ENCODE measurements around the gene TBC1D22A. TPM values are rescaled to one million over a fixed set of nuclear protein-coding genes. Genes with fewer than 3 reads are reported as not detected.

TBC1D22A gene
- total RNA-seq, 2 donors from 2014 or later: 28.9 to 31.3 TPM

DNA sequence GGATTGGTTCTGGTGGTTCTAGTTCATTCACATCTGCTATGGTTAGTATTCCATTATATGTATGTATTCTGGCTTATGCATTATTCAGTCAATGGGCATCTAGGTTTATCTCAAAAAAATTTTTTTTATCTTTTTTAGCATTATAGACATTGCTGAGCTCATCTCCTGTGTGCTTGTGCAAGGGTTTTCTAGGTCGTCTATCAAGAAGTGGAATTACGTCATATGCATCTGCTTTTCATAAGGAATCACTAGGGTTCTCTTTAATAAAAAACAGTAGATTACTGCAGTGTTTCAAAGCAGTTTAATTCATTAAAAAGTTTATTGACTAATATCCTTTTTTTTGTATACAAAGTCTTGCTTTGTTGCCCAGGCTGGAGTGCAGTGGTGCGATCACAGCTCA lies 21.3 kb downstream of the TBC1D22A start:
- H3K4me1 ChIP-seq (ENCODE audit: control insufficient read depth in 1 of 2, low read depth in 2 of 2): no peaks in the 10 kb centered on the region
- H3K9me3 ChIP-seq: no peaks in the 10 kb centered on the region
- ATAC-seq (ENCODE audit: insufficient number of reproducible peaks, low FRiP score, low read depth) (no peak), DNase-seq (ENCODE audit: low spot score) (no peak)
- no peak overlapping the region for H3K27ac ChIP-seq
- H3K27me3 ChIP-seq (replicated peaks; ENCODE audit: insufficient read depth): no peaks in the 10 kb centered on the region
- no peaks in the 10 kb centered on the region for H3K36me3 ChIP-seq
- H3K4me3 ChIP-seq: no peak overlapping the region
- TF ChIP-seq, protein P1, sequence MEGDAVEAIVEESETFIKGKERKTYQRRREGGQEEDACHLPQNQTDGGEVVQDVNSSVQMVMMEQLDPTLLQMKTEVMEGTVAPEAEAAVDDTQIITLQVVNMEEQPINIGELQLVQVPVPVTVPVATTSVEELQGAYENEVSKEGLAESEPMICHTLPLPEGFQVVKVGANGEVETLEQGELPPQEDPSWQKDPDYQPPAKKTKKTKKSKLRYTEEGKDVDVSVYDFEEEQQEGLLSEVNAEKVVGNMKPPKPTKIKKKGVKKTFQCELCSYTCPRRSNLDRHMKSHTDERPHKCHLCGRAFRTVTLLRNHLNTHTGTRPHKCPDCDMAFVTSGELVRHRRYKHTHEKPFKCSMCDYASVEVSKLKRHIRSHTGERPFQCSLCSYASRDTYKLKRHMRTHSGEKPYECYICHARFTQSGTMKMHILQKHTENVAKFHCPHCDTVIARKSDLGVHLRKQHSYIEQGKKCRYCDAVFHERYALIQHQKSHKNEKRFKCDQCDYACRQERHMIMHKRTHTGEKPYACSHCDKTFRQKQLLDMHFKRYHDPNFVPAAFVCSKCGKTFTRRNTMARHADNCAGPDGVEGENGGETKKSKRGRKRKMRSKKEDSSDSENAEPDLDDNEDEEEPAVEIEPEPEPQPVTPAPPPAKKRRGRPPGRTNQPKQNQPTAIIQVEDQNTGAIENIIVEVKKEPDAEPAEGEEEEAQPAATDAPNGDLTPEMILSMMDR (IDR thresholded peaks at IDR 0.05): no peak

DNA sequence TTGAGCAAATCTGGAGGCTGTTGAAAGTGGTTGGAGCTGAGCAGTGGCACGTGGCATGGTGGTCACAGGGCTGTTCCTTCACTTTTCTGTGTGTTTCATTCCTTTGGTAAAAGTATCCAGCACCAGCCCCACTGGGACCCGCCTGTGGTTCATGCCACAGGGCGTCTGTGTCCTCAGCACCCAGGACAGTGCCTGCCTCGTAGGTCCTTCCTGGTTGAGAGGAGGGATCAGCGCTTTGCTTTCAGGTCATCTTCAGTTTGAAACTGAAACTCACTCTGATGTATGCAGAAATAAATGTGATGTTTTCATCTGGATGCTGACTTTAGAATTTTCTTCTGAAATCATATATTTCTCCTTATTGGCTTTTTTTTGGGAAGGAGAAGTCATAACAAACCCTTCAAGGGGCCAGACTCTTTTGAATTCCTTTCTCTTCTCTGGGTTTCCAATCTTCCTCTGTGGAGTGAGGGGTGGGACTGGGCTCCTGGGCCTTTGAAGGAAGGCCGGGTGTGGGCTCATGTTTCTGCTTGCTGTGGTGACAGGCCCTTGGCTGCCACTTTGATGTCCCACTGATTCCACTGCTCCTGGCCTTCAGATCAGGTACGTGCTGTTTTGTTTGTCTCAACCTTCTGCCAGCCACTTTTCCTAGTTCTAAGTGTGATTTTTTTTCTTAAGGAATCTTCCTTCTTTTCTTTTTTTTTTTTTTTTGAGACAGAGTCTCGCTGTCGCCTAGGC lies 26.2 kb downstream of the TBC1D22A start:
- H3K27me3 ChIP-seq (replicated peaks; ENCODE audit: insufficient read depth): no peaks in the 10 kb centered on the region
- no peak overlapping the region for H3K4me3 ChIP-seq
- no peak overlapping the region for H3K27ac ChIP-seq
- peaks cover 4% of the 10 kb centered on the region for H3K36me3 ChIP-seq
- no peaks in the 10 kb centered on the region for H3K9me3 ChIP-seq
- no peak for DNase-seq (ENCODE audit: low spot score)
- ATAC-seq (ENCODE audit: insufficient number of reproducible peaks, low FRiP score, low read depth): no peak
- TF ChIP-seq, protein P1 (IDR thresholded peaks at IDR 0.05): no peak
- H3K4me1 ChIP-seq (ENCODE audit: control insufficient read depth in 1 of 2, low read depth in 2 of 2): peaks cover 11 to 14% of the 10 kb centered on the region in 2 donors

DNA sequence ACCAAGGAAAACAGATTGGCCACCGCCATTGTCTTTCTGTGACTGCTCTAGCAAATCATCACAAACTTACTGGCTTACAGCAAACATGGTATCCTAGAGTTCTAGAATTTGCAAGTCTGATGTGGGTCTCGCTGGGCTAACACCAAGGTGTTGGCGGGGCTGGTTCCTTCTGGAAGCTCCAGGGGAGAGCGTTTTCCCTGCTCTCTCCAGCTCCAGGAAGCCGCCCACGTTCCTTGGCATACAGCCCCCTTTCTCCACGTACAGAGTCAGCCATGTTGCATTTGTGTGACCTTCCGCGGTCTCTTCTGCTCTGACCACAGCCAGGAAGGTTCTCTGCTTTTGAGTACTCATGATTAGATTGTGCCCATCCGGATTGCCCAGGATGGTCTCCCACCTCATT lies 27.5 kb downstream of the TBC1D22A start:
- no peaks in the 10 kb centered on the region for H3K27me3 ChIP-seq (replicated peaks; ENCODE audit: insufficient read depth)
- DNase-seq (ENCODE audit: low spot score): no peak
- H3K27ac ChIP-seq: no peak overlapping the region

DNA sequence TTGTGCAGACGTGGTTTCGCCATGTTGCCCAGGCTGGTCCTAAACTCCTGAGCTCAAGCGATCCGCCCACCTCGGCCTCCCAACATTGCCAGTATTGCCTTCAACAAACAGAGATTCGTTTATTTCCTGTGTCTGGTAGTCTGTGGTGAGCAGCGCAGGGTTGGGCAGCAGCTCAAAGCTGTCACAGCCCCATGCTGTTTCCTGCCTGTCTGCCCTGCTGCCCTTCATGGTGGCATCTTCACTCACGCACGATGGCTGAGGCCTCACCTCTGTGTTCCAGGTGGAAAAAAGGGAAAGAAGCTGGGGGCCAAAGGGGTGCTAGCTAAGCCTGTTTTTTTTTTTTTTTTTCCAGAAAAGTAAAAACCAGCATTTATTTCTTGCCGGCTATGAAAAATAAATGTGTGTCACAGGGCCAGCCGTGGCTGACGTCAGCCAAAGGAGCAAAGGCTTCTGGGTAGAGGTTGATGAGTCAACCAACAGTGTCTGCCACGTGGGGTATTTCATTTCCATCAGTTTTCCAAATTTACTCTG lies 28.8 kb downstream of the TBC1D22A start:
- Histone ChIP-seq H3K27ac (peak overlapping the region; percentile 53 to 63), H3K4me3 (peak overlapping the region; percentile 54), H3K36me3 (peaks cover 13% of the 10 kb centered on the region), H3K27me3 (replicated peaks; ENCODE audit: insufficient read depth) (no peaks in the 10 kb centered on the region), H3K4me1 (ENCODE audit: control insufficient read depth in 1 of 2, low read depth in 2 of 2) (peaks cover 11 to 14% of the 10 kb centered on the region in 2 donors), H3K9me3 (no peaks in the 10 kb centered on the region)
- TF ChIP-seq, protein P1 (IDR thresholded peaks at IDR 0.05): no peak
- DNase-seq (ENCODE audit: low spot score): no peak
- ATAC-seq (ENCODE audit: insufficient number of reproducible peaks, low FRiP score, low read depth): peak; percentile 82

More for the DNA sequence above, 27.5 kb downstream of the TBC1D22A start:
- ATAC-seq (ENCODE audit: insufficient number of reproducible peaks, low FRiP score, low read depth): no peak
- TF ChIP-seq, protein P1 (IDR thresholded peaks at IDR 0.05): no peak
- no peak overlapping the region for H3K4me3 ChIP-seq
- H3K36me3 ChIP-seq: peaks cover 13% of the 10 kb centered on the region
- no peaks in the 10 kb centered on the region for H3K9me3 ChIP-seq
- peaks cover 11 to 14% of the 10 kb centered on the region in 2 donors for H3K4me1 ChIP-seq (ENCODE audit: control insufficient read depth in 1 of 2, low read depth in 2 of 2)

DNA sequence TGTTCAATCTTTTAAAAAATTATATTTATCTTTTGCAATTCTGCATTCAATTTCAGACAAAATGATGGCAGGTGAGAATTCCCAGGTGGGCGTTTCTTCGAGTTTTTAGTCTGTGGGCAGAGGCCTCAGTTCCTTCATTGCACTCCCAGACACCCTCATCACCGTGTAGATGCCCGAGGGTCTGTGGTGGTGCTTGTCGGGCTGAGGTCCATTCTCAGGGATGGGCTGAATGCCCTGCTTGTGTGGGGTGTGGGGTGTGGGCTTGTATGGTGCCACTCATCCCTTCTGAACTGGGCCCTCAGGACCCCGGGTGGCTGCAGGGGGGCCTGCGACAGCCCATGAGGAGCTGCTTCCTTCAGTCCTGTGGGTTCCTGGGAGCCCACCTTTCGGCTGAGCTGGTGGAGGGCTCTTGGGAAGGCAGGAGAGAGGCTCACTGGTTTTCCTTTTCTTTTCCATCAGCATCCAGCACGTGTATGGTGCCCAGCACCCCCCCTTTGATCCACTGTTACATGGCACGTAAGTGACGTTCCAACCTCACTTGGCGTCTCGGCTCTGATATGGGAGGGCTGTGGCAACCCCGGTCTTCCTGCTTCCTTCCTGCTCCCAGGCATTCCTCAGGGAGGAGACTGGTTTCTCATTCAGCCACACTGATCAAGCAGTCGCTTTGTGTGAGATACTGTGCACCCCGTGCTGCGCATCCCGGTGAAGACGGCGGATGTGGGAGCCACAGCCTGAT lies 29.8 kb downstream of the TBC1D22A start:
- Histone ChIP-seq H3K4me1 (ENCODE audit: control insufficient read depth in 1 of 2, low read depth in 2 of 2) (peaks cover 11 to 14% of the 10 kb centered on the region in 2 donors), H3K9me3 (no peaks in the 10 kb centered on the region), H3K27me3 (replicated peaks; ENCODE audit: insufficient read depth) (no peaks in the 10 kb centered on the region), H3K27ac (no peak overlapping the region), H3K4me3 (no peak overlapping the region), H3K36me3 (peaks cover 18% of the 10 kb centered on the region)
- DNase-seq (ENCODE audit: low spot score): no peak
- no peak for ATAC-seq (ENCODE audit: insufficient number of reproducible peaks, low FRiP score, low read depth)
- TF ChIP-seq, protein P1 (IDR thresholded peaks at IDR 0.05): no peak
